Astrocyte of the spinal cord (primary cell): ENCODE measurements around the gene GPR108.
"Not testable (repeated sequence)": the region's sequence is repeated elsewhere in the genome, so short reads cannot be mapped to it uniquely, and the experiment has no call there.

Experiments
- DNase-seq: peaks from one replicate; pipeline ENCODE4 v3.0.0; 2011; ENCODE audit warnings: low read depth, low spot score
- H3K4me3 ChIP-seq: 2 replicates; pipeline ENCODE4 v1.5.1; 2011; ENCODE audit warnings: low read depth, mild to moderate bottlenecking, low read length, moderate library complexity
- CTCF ChIP-seq: IDR thresholded peaks from 2 replicates; pipeline ENCODE4 v1.5.1; 2012; ENCODE audit warnings: low read depth, mild to moderate bottlenecking, low read length, inconsistent platforms
- in situ Hi-C: cut with HindIII; loops from 2 replicates; pipeline ENCODE4 v1.10.0; 2017; ENCODE audit warnings: low sequenced_read_pairs

The GPR108 gene

GRCh38 chr19:6767357-6768235, 30.2 kb upstream of the GPR108 start, which contains the start of gene SH2D3A:
Gene SH2D3A, minus strand, starts transcription at chr19:6767435. Its CDS starts 3,687 bp downstream, at chr19:6763748.
- no peak within 1 kb of the TSS for H3K4me3 ChIP-seq
- DNase-seq = no peak

GRCh38 chr19:6767081-6767356, 29.6 kb upstream of the GPR108 start:
- in situ Hi-C loops = no loop called here
- TF ChIP-seq CTCF = no peak
- H3K4me3 ChIP-seq = no peak overlapping the region
- DNase-seq = no peak

More at GRCh38 chr19:6767357-6768235, 30.2 kb upstream of the GPR108 start, which contains the start of gene SH2D3A:
- TF ChIP-seq CTCF = no peak
- in situ Hi-C loops = no loop called here

- no peak overlapping the region for H3K4me3 ChIP-seq
- no peak for DNase-seq
- in situ Hi-C loops = no loop called here
Measured at GRCh38 chr19:6766357-6767080, 29.1 kb upstream of the GPR108 start.

GRCh38 chr19:6765738-6766356, 28.5 kb upstream of the GPR108 start:
- no peak overlapping the region for H3K4me3 ChIP-seq
- TF ChIP-seq CTCF = no peak
- in situ Hi-C loops = no loop called here
- no peak for DNase-seq

More at GRCh38 chr19:6766357-6767080, 29.1 kb upstream of the GPR108 start:
- TF ChIP-seq CTCF = no peak

- in situ Hi-C loops, H3K4me3 ChIP-seq, DNase-seq: not testable (repeated sequence)
Measured at GRCh38 chr19:6762253-6762797, 24.9 kb upstream of the GPR108 start.

- no peak for DNase-seq
- no peak overlapping the region for H3K4me3 ChIP-seq
- in situ Hi-C loops = no loop called here
- TF ChIP-seq CTCF = no peak
Measured at GRCh38 chr19:6761053-6761676, 23.8 kb upstream of the GPR108 start.
